SK-N-SH (cell line): Measurements from ENCODE around the gene ADGRA1. TPM values are rescaled to one million over a fixed set of nuclear protein-coding genes. Genes with fewer than 3 reads are reported as not detected.

Experiments used
- CTCF ChIA-PET: fragments of 300-600, 350-600 bp; formaldehyde crosslinking; extraction: SDS; loops from one replicate; lab custom pipeline; 2021; lab: Yijun Ruan, JAX
- POLR2A ChIA-PET: fragments of 350-600 bp; sonication (Branson Sonifier 250); formaldehyde crosslinking; extraction: SDS; loops from one replicate; lab custom pipeline; 2020; ENCODE audit warnings: antibody characterized with exemption, inconsistent platforms; lab: Yijun Ruan, JAX
- DNase-seq: peaks from one replicate; pipeline ENCODE4 v3.0.0; 2012
- H2AFZ ChIP-seq: fragments of 200-600 bp; sonication (generic); 2 replicates; pipeline ENCODE4 v1.8.1; 2016; ENCODE audit warnings: antibody characterized with exemption, mild to moderate bottlenecking, low read depth
- H3F3A ChIP-seq: fragments of 200-600 bp; sonication (generic); replicated peaks from 2 replicates; pipeline ENCODE3; 2016; ENCODE audit warnings: antibody characterized with exemption, mild to moderate bottlenecking; ENCODE audit not compliant: insufficient read depth
- H3K27ac ChIP-seq, 2 experiments: fragments of 200-500 bp in 1 of 2; fragments of 200-600 bp in 1 of 2; sonication (Bioruptor generic) in 1 of 2; sonication (generic), shearing (Covaris generic) in 1 of 2; 2 replicates each; pipeline versions ENCODE4 v1.5.1 to v1.6.1; 2014 to 2016; ENCODE audit warnings: low read depth in 2 of 2, inconsistent platforms in 1 of 2, low read length in 1 of 2, mild to moderate bottlenecking in 1 of 2, mixed read lengths in 1 of 2
- H3K27me3 ChIP-seq: fragments of 200-600 bp; sonication (generic), shearing (Covaris generic); 2 replicates; pipeline ENCODE4 v1.6.1; 2016; ENCODE audit warnings: mixed run types; ENCODE audit not compliant: insufficient read depth
- H3K36me3 ChIP-seq, 2 experiments: fragments of 200-500 bp in 1 of 2; fragments of 200-600 bp in 1 of 2; sonication (Bioruptor generic) in 1 of 2; sonication (generic) in 1 of 2; replicated peaks in 1 of 2; 2 replicates each; pipeline versions ENCODE3 to v1.5.1; 2014 to 2016; ENCODE audit warnings: low read length in 1 of 2, mild to moderate bottlenecking in 1 of 2; ENCODE audit not compliant: insufficient read depth in 2 of 2, control insufficient read depth in 1 of 2
- H3K4me1 ChIP-seq, 2 experiments: fragments of 200-500 bp in 1 of 2; fragments of 200-600 bp in 1 of 2; sonication (Bioruptor generic) in 1 of 2; sonication (generic), shearing (Covaris generic) in 1 of 2; 2 replicates each; pipeline versions ENCODE4 v1.5.1 to v1.6.1; 2014 to 2016; ENCODE audit warnings: low read depth in 1 of 2, low read length in 1 of 2, mixed run types in 1 of 2; ENCODE audit not compliant: insufficient read depth in 2 of 2, control insufficient read depth in 1 of 2
- H3K4me2 ChIP-seq: fragments of 200-600 bp; sonication (generic), shearing (Covaris generic); 2 replicates; pipeline ENCODE4 v1.6.1; 2017; ENCODE audit warnings: mixed run types
- H3K4me3 ChIP-seq, 2 experiments: fragments of 200-500 bp in 1 of 2; fragments of 200-600 bp in 1 of 2; sonication (Bioruptor generic) in 1 of 2; sonication (generic), shearing (Covaris generic) in 1 of 2; 2 replicates each; pipeline versions ENCODE4 v1.5.1 to v1.8.1; 2014 to 2016; ENCODE audit warnings: low read depth in 2 of 2, inconsistent platforms in 1 of 2, low read length in 1 of 2, mild to moderate bottlenecking in 1 of 2, mixed read lengths in 1 of 2, moderate library complexity in 1 of 2
- H3K79me2 ChIP-seq: fragments of 200-600 bp; sonication (generic); 2 replicates; pipeline ENCODE4 v1.8.1; 2017; ENCODE audit warnings: mild to moderate bottlenecking; ENCODE audit not compliant: insufficient read depth
- H3K9ac ChIP-seq: fragments of 200-600 bp; sonication (generic); 2 replicates; pipeline ENCODE4 v1.6.1; 2017; ENCODE audit warnings: mixed run types
- H3K9me2 ChIP-seq: fragments of 200-600 bp; sonication (generic); 2 replicates; pipeline ENCODE4 v1.6.1; 2017; ENCODE audit warnings: mixed run types
- H3K9me3 ChIP-seq: fragments of 200-600 bp; sonication (generic); 2 replicates; pipeline ENCODE4 v1.6.1; 2017; ENCODE audit warnings: mixed run types, mild to moderate bottlenecking, moderate library complexity
- H4K20me1 ChIP-seq: fragments of 200-600 bp; sonication (generic); 2 replicates; pipeline ENCODE4 v1.6.1; 2017; ENCODE audit warnings: mild to moderate bottlenecking, mixed run types; ENCODE audit not compliant: insufficient read depth
- CTCF ChIP-seq: fragments of 200-600 bp; sonication (generic); IDR thresholded peaks from 2 replicates; pipeline ENCODE4 v1.6.1; 2017; ENCODE audit warnings: antibody characterized with exemption, mild to moderate bottlenecking, moderate library complexity
- EP300 ChIP-seq, 2 experiments: IDR thresholded peaks; 2 replicates each; pipeline versions ENCODE4 v1.4.0 to v1.6.1; 2012; ENCODE audit warnings: borderline replicate concordance in 1 of 2, low read depth in 1 of 2, low read length in 1 of 2
- FOSL2 ChIP-seq: IDR thresholded peaks from 2 replicates; pipeline ENCODE4 v1.4.0; 2012; ENCODE audit warnings: low read depth, mild to moderate bottlenecking, moderate library complexity, borderline replicate concordance
- FOXJ3 ChIP-seq: sonication (generic); formaldehyde crosslinking; IDR thresholded peaks from 2 replicates; pipeline ENCODE4 v1.5.1; 2020; ENCODE audit warnings: mild to moderate bottlenecking, missing genetic modification reagents
- GABPA ChIP-seq: IDR thresholded peaks from 2 replicates; pipeline ENCODE4 v1.4.0; 2012; ENCODE audit warnings: low read depth, mild to moderate bottlenecking
- GATA2 ChIP-seq: sonication (generic); formaldehyde crosslinking; IDR thresholded peaks from 2 replicates; pipeline ENCODE4 v1.5.0; 2020; ENCODE audit warnings: mild to moderate bottlenecking, missing genetic modification reagents
- JUND ChIP-seq: IDR thresholded peaks from 2 replicates; pipeline ENCODE4 v1.4.0; 2012
- MAX ChIP-seq: IDR thresholded peaks from 2 replicates; pipeline ENCODE4 v1.4.0; 2012; ENCODE audit warnings: low read depth
- MEF2A ChIP-seq: IDR thresholded peaks from 2 replicates; pipeline ENCODE4 v1.4.0; 2012; ENCODE audit warnings: low read depth, borderline replicate concordance
- MXI1 ChIP-seq: IDR thresholded peaks from 2 replicates; pipeline ENCODE4 v1.6.1; 2012; ENCODE audit warnings: mild to moderate bottlenecking, low read depth, low read length, improper control_type of control experiment
- NRF1 ChIP-seq: IDR thresholded peaks from 2 replicates; pipeline ENCODE4 v1.6.1; 2012; ENCODE audit warnings: low read depth, mild to moderate bottlenecking, low read length
- PBX3 ChIP-seq: IDR thresholded peaks from 2 replicates; pipeline ENCODE4; 2012
- POLR2AphosphoS5 ChIP-seq: IDR thresholded peaks from 2 replicates; pipeline ENCODE4 v1.6.1; 2012; ENCODE audit warnings: low read depth, low read length
- RAD21 ChIP-seq: IDR thresholded peaks from 2 replicates; pipeline ENCODE4 v1.6.1; 2012; ENCODE audit warnings: mild to moderate bottlenecking, low read length
- RXRA ChIP-seq: IDR thresholded peaks from 2 replicates; pipeline ENCODE4 v1.4.0; 2012; ENCODE audit warnings: low read depth, mild to moderate bottlenecking, borderline replicate concordance
- SIN3A ChIP-seq: IDR thresholded peaks from 2 replicates; pipeline ENCODE4 v1.6.1; 2012; ENCODE audit warnings: low read depth, mild to moderate bottlenecking, low read length, moderate library complexity, borderline replicate concordance
- TCF12 ChIP-seq: IDR thresholded peaks from 2 replicates; pipeline ENCODE4 v1.4.0; 2012
- TEAD4 ChIP-seq: IDR thresholded peaks from 2 replicates; pipeline ENCODE4 v1.4.0; 2012; ENCODE audit warnings: mild to moderate bottlenecking, borderline replicate concordance; ENCODE audit not compliant: insufficient read depth
- WGBS: methylation state at CpG from one replicate; pipeline ENCODE4 v1.1.6; 2017; ENCODE audit warnings: low lambda C conversion rate; 5-methylcytosine and 5-hydroxymethylcytosine counted together
- polyA plus RNA-seq, 3 experiments: library from polyadenylated mRNA; depleted of rRNA; stranded (reverse); fragments of >200 nt; gene quantifications; 2 replicates each; pipeline ENCODE4 v1.2.3, GENCODE V29; 2012
- TF ChIP-seq, protein P1 (sequence below): IDR thresholded peaks from 2 replicates; pipeline ENCODE4 v1.4.0; 2012; ENCODE audit warnings: low read depth, borderline replicate concordance
- TF ChIP-seq, protein P2 (sequence below): IDR thresholded peaks from 2 replicates; pipeline ENCODE4 v1.6.1; 2012; ENCODE audit warnings: mild to moderate bottlenecking, low read depth, low read length, moderate library complexity

The ADGRA1 gene
- polyA plus RNA-seq, 1 of the 3 experiments (the other 2 are of a cell fraction): not detected

GRCh38 chr10:133177380-133178157 lies 89.8 kb downstream of the ADGRA1 start:
- Histone ChIP-seq H3K79me2 (no peaks in the 10 kb centered on the region), H3K27ac (no peak overlapping the region), H3K9ac (no peak overlapping the region), H3K27me3 (no peaks in the 10 kb centered on the region; the same call in 1 of the 2 replicates), H3K36me3 (no peaks in the 10 kb centered on the region), H3K9me3 (no peaks in the 10 kb centered on the region), H2AFZ (no peak overlapping the region), H3K4me2 (no peak overlapping the region), H3K4me1 (peaks cover 0 to 7% of the 10 kb centered on the region in 2 experiments; a peak in 1 of 4 replicates), H3F3A (peaks cover 13% of the 10 kb centered on the region), H3K9me2 (no peaks in the 10 kb centered on the region), H3K4me3 (no peak overlapping the region), H4K20me1 (no peaks in the 10 kb centered on the region)
- TF ChIP-seq EP300 (IDR thresholded peaks at IDR 0.05; ENCODE audit: borderline replicate concordance in 1 of 2, low read depth in 1 of 2, low read length in 1 of 2) (no peak), MEF2A (no peak), FOSL2 (no peak), SIN3A (no peak), TCF12 (no peak), MXI1 (no peak), CTCF (no peak), NRF1 (no peak), MAX (no peak), RAD21 (no peak), GABPA (no peak), FOXJ3 (CRISPR knock-in tag) (no peak), PBX3 (no peak), GATA2 (no peak), RXRA (no peak), POLR2AphosphoS5 (no peak), JUND (no peak), TEAD4 (no peak)
- TF ChIP-seq, protein P1, sequence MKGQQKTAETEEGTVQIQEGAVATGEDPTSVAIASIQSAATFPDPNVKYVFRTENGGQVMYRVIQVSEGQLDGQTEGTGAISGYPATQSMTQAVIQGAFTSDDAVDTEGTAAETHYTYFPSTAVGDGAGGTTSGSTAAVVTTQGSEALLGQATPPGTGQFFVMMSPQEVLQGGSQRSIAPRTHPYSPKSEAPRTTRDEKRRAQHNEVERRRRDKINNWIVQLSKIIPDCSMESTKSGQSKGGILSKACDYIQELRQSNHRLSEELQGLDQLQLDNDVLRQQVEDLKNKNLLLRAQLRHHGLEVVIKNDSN: no peak
- TF ChIP-seq, protein P2, sequence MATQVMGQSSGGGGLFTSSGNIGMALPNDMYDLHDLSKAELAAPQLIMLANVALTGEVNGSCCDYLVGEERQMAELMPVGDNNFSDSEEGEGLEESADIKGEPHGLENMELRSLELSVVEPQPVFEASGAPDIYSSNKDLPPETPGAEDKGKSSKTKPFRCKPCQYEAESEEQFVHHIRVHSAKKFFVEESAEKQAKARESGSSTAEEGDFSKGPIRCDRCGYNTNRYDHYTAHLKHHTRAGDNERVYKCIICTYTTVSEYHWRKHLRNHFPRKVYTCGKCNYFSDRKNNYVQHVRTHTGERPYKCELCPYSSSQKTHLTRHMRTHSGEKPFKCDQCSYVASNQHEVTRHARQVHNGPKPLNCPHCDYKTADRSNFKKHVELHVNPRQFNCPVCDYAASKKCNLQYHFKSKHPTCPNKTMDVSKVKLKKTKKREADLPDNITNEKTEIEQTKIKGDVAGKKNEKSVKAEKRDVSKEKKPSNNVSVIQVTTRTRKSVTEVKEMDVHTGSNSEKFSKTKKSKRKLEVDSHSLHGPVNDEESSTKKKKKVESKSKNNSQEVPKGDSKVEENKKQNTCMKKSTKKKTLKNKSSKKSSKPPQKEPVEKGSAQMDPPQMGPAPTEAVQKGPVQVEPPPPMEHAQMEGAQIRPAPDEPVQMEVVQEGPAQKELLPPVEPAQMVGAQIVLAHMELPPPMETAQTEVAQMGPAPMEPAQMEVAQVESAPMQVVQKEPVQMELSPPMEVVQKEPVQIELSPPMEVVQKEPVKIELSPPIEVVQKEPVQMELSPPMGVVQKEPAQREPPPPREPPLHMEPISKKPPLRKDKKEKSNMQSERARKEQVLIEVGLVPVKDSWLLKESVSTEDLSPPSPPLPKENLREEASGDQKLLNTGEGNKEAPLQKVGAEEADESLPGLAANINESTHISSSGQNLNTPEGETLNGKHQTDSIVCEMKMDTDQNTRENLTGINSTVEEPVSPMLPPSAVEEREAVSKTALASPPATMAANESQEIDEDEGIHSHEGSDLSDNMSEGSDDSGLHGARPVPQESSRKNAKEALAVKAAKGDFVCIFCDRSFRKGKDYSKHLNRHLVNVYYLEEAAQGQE: no peak
- 61% methylated on average over 12 of the region's 12 CpGs for WGBS
- CTCF ChIA-PET: no interaction called here
- no peak for DNase-seq
- POLR2A ChIA-PET: no interaction called here
